Hippocampal formation (tissue), 2 donors: Measurements from ENCODE around the gene GALNS.
"Not testable (repeated sequence)": the region's sequence is repeated elsewhere in the genome, so short reads cannot be mapped to it uniquely, and the experiment has no call there.

Experiments used
- DNase-seq, 2 donors: peaks; one replicate each; lab custom pipeline; 2025; lab: John Stamatoyannopoulos, UW

The GALNS gene

DNA sequence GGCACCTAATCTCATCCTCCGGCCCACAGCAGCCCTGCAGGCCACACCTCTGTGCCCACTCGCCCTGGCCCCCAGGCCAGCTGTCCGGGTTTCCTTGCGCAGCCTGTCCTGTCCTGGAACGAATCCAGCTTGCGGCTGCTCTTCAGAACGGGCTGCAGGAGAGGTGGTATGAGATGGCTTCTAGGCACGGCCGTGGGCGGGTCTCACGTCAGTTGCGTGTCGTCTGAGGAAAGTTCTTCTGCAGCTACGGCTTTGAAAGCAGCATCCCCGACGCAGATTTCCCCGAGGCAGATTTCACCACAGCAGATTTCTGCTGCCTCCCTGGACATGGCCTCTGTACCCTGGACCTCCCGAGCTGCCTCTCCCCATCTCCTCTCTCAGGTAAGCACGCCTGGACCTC lies 18.2 kb downstream of the GALNS start:
- no peak for DNase-seq

- DNase-seq = no peak
These were observed 18.9 kb downstream of the GALNS start for GRCh38 chr16:88837806-88838205.

DNA sequence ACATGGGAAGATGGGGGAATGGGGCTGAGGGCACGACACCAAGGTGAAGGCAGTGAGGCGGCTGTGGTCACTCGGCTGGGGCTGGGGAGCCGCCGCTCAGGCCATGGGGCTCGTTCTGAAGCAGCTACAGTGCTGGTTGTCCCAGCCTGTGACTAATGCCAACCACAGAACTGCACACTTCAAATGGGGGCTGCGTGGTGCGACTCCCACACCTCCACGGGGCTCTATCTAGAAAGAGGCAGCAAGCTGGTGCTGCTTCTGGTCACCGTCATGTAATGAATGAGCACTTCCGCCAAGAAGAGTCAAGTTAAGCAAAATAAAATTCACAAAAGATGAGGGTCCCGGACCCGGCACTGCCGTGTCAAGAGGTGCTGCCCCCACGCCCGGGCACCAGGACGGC lies 20.0 kb downstream of the GALNS start:
- DNase-seq = no peak

GRCh38 chr16:88835818-88836217 lies 20.9 kb downstream of the GALNS start:
- no peak for DNase-seq

- no peak for DNase-seq
These were observed 21.4 kb downstream of the GALNS start for GRCh38 chr16:88835383-88835782.

DNA sequence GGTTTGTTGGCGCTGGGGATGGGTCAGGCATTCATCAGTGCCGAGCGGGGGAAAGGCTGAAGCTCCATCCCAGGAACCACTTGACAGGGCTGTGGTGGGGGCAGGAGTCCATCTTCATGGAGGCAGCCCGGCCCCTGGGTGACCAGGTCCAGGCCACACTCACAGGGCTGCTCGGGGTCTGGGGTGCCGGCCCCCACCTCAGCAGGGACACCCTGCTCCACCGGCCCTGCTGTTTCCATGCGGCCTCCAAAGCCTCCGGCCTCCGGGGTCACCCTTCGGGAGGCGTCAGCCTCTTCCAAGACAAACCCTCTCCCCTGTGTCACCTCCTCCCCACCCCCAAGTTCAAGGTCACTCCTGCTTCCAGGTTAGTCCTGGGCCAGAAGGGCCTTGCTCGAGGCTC lies 22.1 kb downstream of the GALNS start:
- DNase-seq = no peak

DNA sequence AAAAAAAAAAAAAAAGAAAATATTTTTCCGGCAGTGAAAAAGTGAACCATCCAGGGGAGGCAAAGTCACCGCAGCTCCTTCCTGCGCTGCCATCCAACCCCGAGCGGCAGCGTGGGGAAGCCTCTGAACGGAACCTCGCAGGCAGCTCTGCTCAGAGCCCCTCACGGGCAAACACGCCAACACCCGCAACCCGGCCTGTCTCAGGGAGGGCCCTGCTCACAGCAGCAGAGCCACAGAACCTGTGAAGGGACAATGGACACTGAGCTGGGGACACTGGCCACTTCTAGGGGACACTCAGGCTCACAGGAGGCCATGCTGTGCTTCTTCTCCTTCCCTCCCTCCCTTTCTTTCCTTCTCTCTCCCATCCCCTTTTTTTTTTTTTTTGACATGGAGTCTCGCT lies 23.7 kb downstream of the GALNS start:
- DNase-seq = no peak

GRCh38 chr16:88831838-88832237 lies 24.9 kb downstream of the GALNS start:
- DNase-seq = no peak

- DNase-seq = no peak
These were observed 26.0 kb downstream of the GALNS start for GRCh38 chr16:88830783-88831182.

GRCh38 chr16:88830258-88830657 lies 26.5 kb downstream of the GALNS start:
- no peak for DNase-seq

DNA sequence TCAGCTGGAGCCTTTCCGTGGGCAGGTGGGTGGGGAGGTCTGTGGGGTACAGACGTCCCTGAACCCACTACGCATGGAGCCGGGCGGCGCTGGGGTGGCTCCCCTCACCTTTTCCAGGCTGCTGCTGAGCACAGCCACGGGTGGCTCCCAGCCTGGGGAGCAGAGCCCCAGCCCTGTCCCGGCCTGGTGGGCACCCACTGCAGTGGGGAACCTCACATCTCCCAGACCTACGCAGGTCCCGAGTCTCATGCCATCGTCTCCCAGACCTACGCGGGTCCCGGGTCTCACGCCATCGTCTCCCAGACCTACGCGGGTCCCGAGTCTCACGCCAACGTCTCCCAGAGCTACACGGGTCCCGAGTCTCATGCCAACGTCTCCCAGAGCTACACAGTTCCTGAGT lies 28.0 kb downstream of the GALNS start:
- no peak for DNase-seq

DNA sequence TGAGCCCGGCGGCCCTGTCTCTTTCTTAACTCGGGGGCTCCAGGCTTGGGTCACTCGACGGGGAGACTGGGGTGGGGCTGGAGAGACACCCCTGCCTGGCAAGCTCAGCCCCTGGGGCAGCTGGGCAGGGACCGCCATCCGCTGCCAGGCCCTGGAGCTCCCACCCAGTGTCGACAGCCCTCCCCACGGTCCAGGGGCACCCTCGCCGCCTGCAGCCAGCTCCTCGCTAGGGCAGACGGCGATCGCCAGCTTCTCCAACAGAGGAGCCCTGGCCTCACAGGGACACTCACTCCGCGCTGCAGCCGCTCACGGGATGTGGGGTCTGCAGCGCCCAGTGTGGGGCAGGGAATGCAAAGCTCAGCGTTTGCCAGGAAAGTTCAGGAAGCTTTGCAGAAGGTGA lies 29.0 kb downstream of the GALNS start:
- no peak for DNase-seq

- no peak for DNase-seq
These were observed 30.5 kb downstream of the GALNS start for GRCh38 chr16:88826070-88826840.

DNA sequence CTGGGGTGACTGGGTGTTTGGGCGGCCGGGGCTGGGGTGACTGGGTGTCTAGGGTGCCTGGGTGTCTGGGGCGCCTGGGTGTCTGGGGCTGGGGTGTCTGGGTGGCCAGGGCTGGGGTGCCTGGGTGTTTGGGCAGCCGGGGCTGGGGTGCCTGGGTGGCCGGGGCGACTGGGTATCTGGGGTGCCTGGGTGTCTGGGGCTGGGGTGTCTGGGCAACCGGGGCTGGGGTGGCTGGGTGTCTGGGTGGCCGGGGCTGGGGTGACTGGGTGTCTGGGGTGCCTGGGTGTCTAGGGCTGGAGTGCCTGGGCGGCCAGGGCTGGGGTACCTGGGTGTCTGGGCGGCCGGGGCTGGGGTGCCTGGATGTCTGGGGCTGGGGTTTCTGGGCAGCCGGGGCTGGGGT lies 31.6 kb downstream of the GALNS start:
- DNase-seq = no peak

GRCh38 chr16:88824256-88825077 lies 32.3 kb downstream of the GALNS start:
- DNase-seq = no peak

DNA sequence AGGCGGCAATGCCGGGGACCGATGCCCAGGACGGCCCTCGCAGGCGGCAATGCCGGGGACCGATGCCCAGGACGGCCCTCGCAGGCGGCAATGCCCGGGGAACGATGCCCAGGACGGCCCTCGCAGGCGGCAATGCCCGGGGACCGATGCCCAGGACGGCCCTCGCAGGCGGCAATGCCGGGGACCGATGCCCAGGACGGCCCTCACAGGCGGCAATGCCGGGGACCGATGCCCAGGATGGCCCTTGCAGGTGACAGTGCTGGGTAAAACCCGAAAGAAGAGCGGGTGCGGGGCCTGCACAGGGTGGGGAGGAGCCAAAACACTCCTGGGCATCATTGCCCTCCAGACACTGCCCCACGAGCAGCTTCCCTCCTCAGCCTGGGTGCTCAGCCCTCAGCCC lies 33.1 kb downstream of the GALNS start:
- not testable (repeated sequence) for DNase-seq

- no peak for DNase-seq
These were observed 34.3 kb downstream of the GALNS start for GRCh38 chr16:88822281-88823040.

DNA sequence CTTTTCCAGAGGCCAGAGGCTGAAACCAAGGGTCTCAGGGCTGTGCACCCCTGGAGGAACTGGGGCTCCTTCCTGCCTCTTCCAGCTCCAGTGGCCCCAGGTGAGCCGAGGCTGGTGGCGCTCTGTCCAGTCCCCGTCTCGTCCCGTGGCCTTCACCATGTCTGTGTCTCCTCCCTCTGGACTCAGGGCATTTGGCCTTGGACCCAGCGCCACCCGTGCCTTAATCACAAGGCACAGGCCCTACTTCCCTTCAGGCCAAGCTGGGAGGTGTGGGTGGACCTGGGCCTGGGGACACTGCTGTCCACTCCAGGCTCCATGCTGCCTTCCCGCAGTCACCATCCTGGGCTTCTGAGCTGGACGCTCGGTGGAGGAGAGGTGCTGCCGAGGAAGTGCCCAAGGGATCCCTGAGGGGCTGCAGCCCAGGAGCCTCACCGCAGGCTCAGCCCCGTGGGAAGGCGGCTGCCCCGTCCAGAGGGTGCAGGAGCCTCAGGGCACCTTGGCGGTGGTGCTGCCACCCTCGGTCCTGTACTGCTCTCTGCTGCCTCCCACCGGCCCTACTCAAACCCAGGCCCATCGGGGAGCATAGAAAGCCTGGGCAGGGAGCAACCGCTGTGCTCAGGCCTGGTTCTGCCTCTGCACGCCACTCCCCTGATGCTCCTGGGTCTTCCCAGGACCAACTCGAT lies 35.4 kb downstream of the GALNS start:
- DNase-seq = no peak

DNA sequence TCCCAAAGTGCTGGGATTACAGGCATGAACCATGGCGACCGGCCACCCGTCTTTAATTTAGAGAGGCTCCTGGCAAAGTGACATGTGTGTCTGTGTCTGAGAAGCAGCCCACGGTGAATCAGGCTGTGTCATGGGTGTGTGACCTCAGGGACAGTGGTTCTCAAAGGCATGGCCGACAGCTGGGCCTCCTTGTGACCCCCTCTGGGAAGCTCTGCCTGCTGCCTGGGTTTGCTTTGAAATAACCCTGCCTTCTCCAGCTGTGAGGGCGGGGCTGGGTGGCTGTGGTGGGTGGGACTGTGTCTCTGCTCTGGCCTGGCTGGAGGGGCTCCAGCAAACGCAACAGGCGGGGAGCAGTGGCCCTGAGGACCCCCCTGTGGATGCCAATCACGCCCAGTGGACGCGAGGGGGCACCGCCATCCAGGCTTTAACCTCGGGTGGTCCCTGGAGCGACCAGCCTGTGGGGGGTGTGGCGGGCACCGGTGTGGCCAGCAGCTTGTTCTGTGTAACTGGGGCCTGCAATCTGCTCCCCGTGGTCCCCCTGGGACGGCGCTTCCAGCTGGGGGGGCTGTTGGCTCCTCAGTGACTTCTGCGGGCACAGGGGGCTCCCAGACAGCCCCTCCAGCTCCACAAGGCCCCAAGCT lies 36.2 kb downstream of the GALNS start:
- no peak for DNase-seq

GRCh38 chr16:88819126-88819525 lies 37.6 kb downstream of the GALNS start:
- DNase-seq = no peak

GRCh38 chr16:88818575-88818874 lies 38.2 kb downstream of the GALNS start:
- DNase-seq = no peak
